HepG2 (cell line): ENCODE data around the gene GRK5. TPM values are rescaled to one million over a fixed set of nuclear protein-coding genes. Genes with fewer than 3 reads are reported as not detected.

Source experiments
- ARNT2 ChIP-seq: sonication (generic); formaldehyde crosslinking; IDR thresholded peaks from 2 replicates; pipeline ENCODE4 v1.8.0; 2022; ENCODE audit warnings: mild to moderate bottlenecking, low read depth, missing genetic modification reagents, moderate library complexity
- FOXC1 ChIP-seq: sonication (generic); formaldehyde crosslinking; IDR thresholded peaks from 2 replicates; pipeline ENCODE4 v1.8.0; 2022; ENCODE audit warnings: mild to moderate bottlenecking, missing genetic modification reagents, borderline replicate concordance
- HBP1 ChIP-seq: IDR thresholded peaks from 2 replicates; pipeline ENCODE4 v1.6.1; 2016; ENCODE audit warnings: low read depth, control low read depth
- IKZF1 ChIP-seq: fragments of 450-650 bp; IDR thresholded peaks from 2 replicates; pipeline ENCODE4 v1.7.1; 2016
- JARID2 ChIP-seq: sonication (generic); formaldehyde crosslinking; IDR thresholded peaks from 2 replicates; pipeline ENCODE4 v1.8.1; 2023; ENCODE audit warnings: missing genetic modification reagents, inconsistent platforms; ENCODE audit not compliant: insufficient replicate concordance
- MAF1 ChIP-seq: sonication (generic); formaldehyde crosslinking; IDR thresholded peaks from 2 replicates; pipeline ENCODE4 v1.5.0; 2020; ENCODE audit warnings: missing genetic modification reagents, borderline replicate concordance
- MYNN ChIP-seq: sonication (generic); formaldehyde crosslinking; IDR thresholded peaks from 2 replicates; pipeline ENCODE4 v1.4.0; 2020; ENCODE audit warnings: mild to moderate bottlenecking, low read depth, missing genetic modification reagents
- NRL ChIP-seq: sonication (generic); formaldehyde crosslinking; IDR thresholded peaks from 2 replicates; pipeline ENCODE4 v1.5.0; 2020; ENCODE audit warnings: missing genetic modification reagents, mild to moderate bottlenecking, moderate library complexity, borderline replicate concordance
- POGK ChIP-seq: sonication (generic); formaldehyde crosslinking; conservative IDR thresholded peaks from 2 replicates; pipeline ENCODE4 v1.8.0; 2022; ENCODE audit warnings: mild to moderate bottlenecking, moderate library complexity, missing genetic modification reagents
- RERE ChIP-seq: IDR thresholded peaks from 2 replicates; pipeline ENCODE4 v1.6.1; 2016; ENCODE audit warnings: low read depth, missing genetic modification reagents, missing compliant biosample characterization
- SIN3A ChIP-seq: IDR thresholded peaks from 2 replicates; pipeline ENCODE4 v1.6.1; 2011; ENCODE audit warnings: low read depth, mild to moderate bottlenecking, control low read depth, low read length, borderline replicate concordance
- THAP7 ChIP-seq: sonication (generic); formaldehyde crosslinking; IDR thresholded peaks from 2 replicates; pipeline ENCODE4 v1.8.1; 2023; ENCODE audit warnings: mild to moderate bottlenecking, missing genetic modification reagents
- ZFYVE20 ChIP-seq: sonication (generic); formaldehyde crosslinking; IDR thresholded peaks from 2 replicates; pipeline ENCODE4 v1.8.0; 2023; ENCODE audit warnings: low read depth, mild to moderate bottlenecking, moderate library complexity, missing genetic modification reagents, borderline replicate concordance
- ZNF331 ChIP-seq: sonication (generic); formaldehyde crosslinking; IDR thresholded peaks from 2 replicates; pipeline ENCODE4 v1.4.0; 2020; ENCODE audit warnings: missing genetic modification reagents
- ZNF558 ChIP-seq: sonication (generic); formaldehyde crosslinking; IDR thresholded peaks from 2 replicates; pipeline ENCODE4 v1.9.0; 2022; ENCODE audit warnings: mild to moderate bottlenecking, missing genetic modification reagents, borderline replicate concordance
- ZNF639 ChIP-seq: conservative IDR thresholded peaks from 2 replicates; pipeline ENCODE4 v1.6.1; 2018; ENCODE audit warnings: missing genetic modification reagents
- polyA plus RNA-seq, 8 experiments: library from polyadenylated mRNA; depleted of rRNA in 3 of 8; stranded (reverse) in 7 of 8; unstranded in 1 of 8; fragments of >200 nt; fragmentation: Illumina TruSeq in 4 of 8; extraction: Trizol in 4 of 8; gene quantifications; 2 replicates each; pipeline versions ENCODE4 v1.2.1 to v1.2.3, GENCODE V29; 2011 to 2016; ENCODE audit warnings: low read depth in 4 of 8, missing spikeins in 1 of 8, mixed read lengths in 1 of 8; ENCODE audit not compliant: insufficient read depth in 1 of 8
- total RNA-seq, 5 experiments: library from RNA; depleted of rRNA; stranded (reverse); fragments of >200 nt; fragmentation: Illumina TruSeq; extraction: Trizol; gene quantifications; 2 replicates each; pipeline ENCODE4 v1.2.3, GENCODE V29; 2016; ENCODE audit warnings: low read depth in 1 of 5

The GRK5 gene
- total and polyA plus RNA-seq, 2 of the 13 experiments (the other 11 are each of a cell fraction or from before 2014, with no cell fraction given) = 10.4 to 12.6 TPM

GRCh38 chr10:119205894-119206602 is 1.3 kb upstream of the GRK5 start (continued):
- no peak for TF ChIP-seq ZFYVE20 (CRISPR knock-in tag)
- no peak for TF ChIP-seq RERE (CRISPR knock-in tag)
- TF ChIP-seq FOXC1 (CRISPR knock-in tag) = peak; percentile 23; the same call in 1 of the 2 replicates
- no peak for TF ChIP-seq NRL
- TF ChIP-seq THAP7 = no peak
- TF ChIP-seq HBP1 (CRISPR knock-in tag) = no peak
- TF ChIP-seq ZNF558 (CRISPR knock-in tag) = no peak
- no peak; the same call in 1 of the 2 replicates for TF ChIP-seq POGK (CRISPR knock-in tag)
- no peak for TF ChIP-seq ZNF639 (CRISPR knock-in tag)
- TF ChIP-seq JARID2 = no peak
- no peak; the same call in 1 of the 2 replicates for TF ChIP-seq MAF1
- TF ChIP-seq ARNT2 (CRISPR knock-in tag) = no peak
- TF ChIP-seq SIN3A = no peak
- no peak for TF ChIP-seq ZNF331
- TF ChIP-seq MYNN = no peak; the same call in 1 of the 2 replicates
- TF ChIP-seq IKZF1 = no peak
